ENCODE measurements around the gene SH3RF3.
"Not testable (repeated sequence)": the region's sequence is repeated elsewhere in the genome, so short reads cannot be mapped to it uniquely, and the experiment has no call there.

Gene SH3RF3

GRCh38 chr2:109128616-109129355 is at the start of gene SH3RF3:
TSS of gene SH3RF3 (plus strand) at chr2:109129205.
- peak in 1 of 2 experiments; percentile 29 for DNase-seq

- no peak for DNase-seq
Measured at GRCh38 chr2:109079590-109079989, 49.4 kb upstream of the SH3RF3 start.

- DNase-seq = no peak
Measured at GRCh38 chr2:109080109-109080508, 48.9 kb upstream of the SH3RF3 start.

- DNase-seq = no peak
Measured at GRCh38 chr2:109080757-109081156, 48.2 kb upstream of the SH3RF3 start.

- no peak for DNase-seq
Measured at GRCh38 chr2:109081374-109081773, 47.6 kb upstream of the SH3RF3 start.

GRCh38 chr2:109083771-109084170 is 45.2 kb upstream of the SH3RF3 start:
- DNase-seq = no peak

- DNase-seq = no peak
Measured at GRCh38 chr2:109084341-109084740, 44.7 kb upstream of the SH3RF3 start.

GRCh38 chr2:109085912-109086742 is 42.9 kb upstream of the SH3RF3 start:
- no peak for DNase-seq

- DNase-seq = no peak
Measured at GRCh38 chr2:109086743-109087020, 42.3 kb upstream of the SH3RF3 start.

GRCh38 chr2:109087055-109087663 is 41.8 kb upstream of the SH3RF3 start:
- no peak for DNase-seq

- no peak for DNase-seq
Measured at GRCh38 chr2:109089602-109090300, 39.3 kb upstream of the SH3RF3 start.

- DNase-seq = no peak
Measured at GRCh38 chr2:109091526-109091925, 37.5 kb upstream of the SH3RF3 start.

- no peak for DNase-seq
Measured at GRCh38 chr2:109094144-109094543, 34.9 kb upstream of the SH3RF3 start.

GRCh38 chr2:109098251-109098920 is 30.6 kb upstream of the SH3RF3 start:
- no peak for DNase-seq

- DNase-seq = no peak
Measured at GRCh38 chr2:109098921-109099273, 30.1 kb upstream of the SH3RF3 start.

GRCh38 chr2:109102588-109103233 is 26.3 kb upstream of the SH3RF3 start:
- DNase-seq = no peak

- DNase-seq = no peak
Measured at GRCh38 chr2:109105113-109105512, 23.9 kb upstream of the SH3RF3 start.

- no peak for DNase-seq
Measured at GRCh38 chr2:109108740-109109139, 20.3 kb upstream of the SH3RF3 start.

GRCh38 chr2:109109342-109109741 is 19.7 kb upstream of the SH3RF3 start:
- no peak for DNase-seq

GRCh38 chr2:109110170-109110569 is 18.8 kb upstream of the SH3RF3 start:
- peak in 1 of 2 experiments; percentile 41 for DNase-seq

- DNase-seq = not testable (repeated sequence)
Measured at GRCh38 chr2:109117181-109117580, 11.8 kb upstream of the SH3RF3 start.

- DNase-seq = no peak
Measured at GRCh38 chr2:109117780-109118179, 11.2 kb upstream of the SH3RF3 start.

All from NCI-H446 (cell line).